HUES64 (cell line): Measurements from ENCODE around the gene LPP.

Experiments
- H3K27ac ChIP-seq: 2 replicates; pipeline ENCODE4 v1.7.0; 2013; ENCODE audit warnings: low read depth, low read length, inconsistent platforms
- H3K27me3 ChIP-seq: 2 replicates; pipeline ENCODE4 v1.6.1; 2013; ENCODE audit warnings: mild to moderate bottlenecking, low read length; ENCODE audit not compliant: insufficient read depth
- H3K36me3 ChIP-seq: 2 replicates; pipeline ENCODE4 v1.6.1; 2013; ENCODE audit warnings: mild to moderate bottlenecking, low read length; ENCODE audit not compliant: insufficient read depth
- H3K4me1 ChIP-seq: 2 replicates; pipeline ENCODE4 v1.6.1; 2013; ENCODE audit warnings: mild to moderate bottlenecking, low read length, moderate library complexity; ENCODE audit not compliant: insufficient read depth
- H3K4me3 ChIP-seq: 2 replicates; pipeline ENCODE4 v1.5.1; 2013; ENCODE audit warnings: mild to moderate bottlenecking, low read length, moderate library complexity
- H3K9ac ChIP-seq: 2 replicates; pipeline ENCODE4 v1.6.1; 2013; ENCODE audit warnings: mild to moderate bottlenecking, low read depth, low read length
- H3K9me3 ChIP-seq: 2 replicates; pipeline ENCODE4 v1.6.1; 2013; ENCODE audit warnings: low read depth, low read length; ENCODE audit not compliant: insufficient read depth
- WGBS: fragments of 150-250, 120-280 bp; methylation state at CpG from one replicate; pipeline ENCODE4 v1.1.7; 2013; ENCODE audit warnings: missing lambda C conversion rate; 5-methylcytosine and 5-hydroxymethylcytosine counted together

Gene LPP

DNA sequence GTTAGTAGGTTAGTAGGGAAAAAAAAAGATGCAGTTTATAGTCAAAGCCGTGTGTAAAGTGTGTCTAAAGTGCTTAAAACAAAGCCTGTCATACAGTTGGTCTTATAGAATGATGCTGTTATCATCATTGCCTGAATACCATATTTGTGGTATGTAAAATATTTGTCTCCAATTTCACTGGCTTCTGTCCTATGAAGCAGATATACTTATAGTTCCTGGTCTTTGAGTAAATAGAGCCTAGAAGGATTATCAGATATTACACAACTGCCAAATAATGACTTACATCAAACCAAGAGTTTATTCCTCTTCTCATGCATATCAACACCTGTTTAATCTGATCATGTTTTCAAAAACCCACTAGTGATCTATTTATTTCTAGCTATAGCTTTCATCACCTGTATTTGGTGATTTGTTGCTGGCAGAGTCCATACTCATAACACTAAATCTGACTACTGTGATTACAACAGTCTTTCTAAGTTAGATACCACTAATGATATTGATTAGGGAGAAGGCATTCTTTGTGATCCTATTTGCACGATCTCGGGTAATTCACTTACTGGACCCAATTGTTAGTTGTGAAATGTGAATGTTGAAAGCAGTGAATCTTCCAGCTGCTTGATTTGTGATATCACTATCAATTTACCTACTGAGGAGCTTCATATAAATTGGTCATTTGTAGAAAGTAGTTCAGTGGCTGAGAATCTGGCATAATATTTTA lies 413.7 kb downstream of the LPP start:
- whole genome bisulfite sequencing: 95% methylated on average over 3 of the region's 3 CpGs
- Histone ChIP-seq H3K9me3 (no peaks in the 10 kb centered on the region), H3K36me3 (no peaks in the 10 kb centered on the region), H3K4me1 (no peaks in the 10 kb centered on the region), H3K27me3 (no peaks in the 10 kb centered on the region), H3K4me3 (no peak overlapping the region), H3K9ac (no peak overlapping the region), H3K27ac (no peak overlapping the region)

DNA sequence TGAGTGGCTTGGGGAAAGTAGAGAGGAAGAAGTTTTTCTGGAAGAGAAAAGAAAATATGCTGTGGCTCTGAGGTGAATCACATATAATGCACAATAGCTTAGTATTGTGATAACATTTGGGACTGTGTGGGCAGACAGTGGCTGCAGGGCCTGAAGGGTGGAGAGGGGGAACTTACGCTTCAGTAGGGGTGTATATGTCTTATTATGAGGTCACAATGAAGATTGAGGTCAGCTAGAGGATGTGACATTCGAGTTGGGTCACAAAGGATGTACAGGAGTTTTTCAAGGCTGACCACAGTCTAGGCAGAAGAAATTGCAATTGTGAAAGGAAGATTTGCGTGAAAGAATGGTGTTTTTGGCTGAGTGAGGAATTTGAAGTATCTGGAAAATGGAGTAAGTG lies 414.8 kb downstream of the LPP start:
- Histone ChIP-seq H3K4me1 (peaks cover 7% of the 10 kb centered on the region; the same call in 1 of the 2 replicates), H3K36me3 (no peaks in the 10 kb centered on the region), H3K9ac (no peak overlapping the region), H3K27me3 (no peaks in the 10 kb centered on the region), H3K27ac (no peak overlapping the region), H3K9me3 (no peaks in the 10 kb centered on the region), H3K4me3 (no peak overlapping the region)
- 92% methylated on average over 3 of the region's 3 CpGs for WGBS

GRCh38 chr3:188571531-188572095 lies 417.7 kb downstream of the LPP start:
- H3K4me3 ChIP-seq: no peak overlapping the region
- H3K36me3 ChIP-seq: no peaks in the 10 kb centered on the region
- WGBS: 96% methylated on average over 7 of the region's 7 CpGs
- H3K4me1 ChIP-seq: peaks cover 11% of the 10 kb centered on the region
- H3K9ac ChIP-seq: no peak overlapping the region
- H3K27me3 ChIP-seq: no peaks in the 10 kb centered on the region
- no peaks in the 10 kb centered on the region for H3K9me3 ChIP-seq
- H3K27ac ChIP-seq: no peak overlapping the region

GRCh38 chr3:188573291-188573940 lies 419.5 kb downstream of the LPP start:
- no peak overlapping the region for H3K27ac ChIP-seq
- no peak overlapping the region for H3K4me3 ChIP-seq
- peaks cover 11% of the 10 kb centered on the region for H3K4me1 ChIP-seq
- no peaks in the 10 kb centered on the region for H3K36me3 ChIP-seq
- no peak overlapping the region for H3K9ac ChIP-seq
- WGBS: 76% methylated on average over 8 of the region's 8 CpGs
- no peaks in the 10 kb centered on the region for H3K9me3 ChIP-seq
- H3K27me3 ChIP-seq: no peaks in the 10 kb centered on the region

DNA sequence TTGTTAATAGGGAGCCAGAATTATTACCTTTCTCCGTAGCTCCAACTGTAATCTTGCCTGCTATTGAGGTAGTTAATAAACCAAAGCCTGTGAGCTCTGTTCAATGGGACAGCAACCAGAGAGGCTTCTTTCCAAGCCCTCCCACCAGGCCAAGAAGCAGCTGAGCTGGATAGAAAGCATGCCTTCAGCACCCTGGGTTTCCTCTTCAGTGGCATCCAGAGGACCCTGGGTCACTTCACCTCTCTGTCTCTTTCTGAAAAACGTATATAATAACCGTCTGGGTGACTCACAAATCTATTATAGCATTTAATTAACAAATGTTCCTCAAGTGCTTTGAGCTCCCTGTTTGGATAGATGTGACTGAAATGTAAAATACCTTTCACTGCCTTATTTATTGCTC lies 420.0 kb downstream of the LPP start:
- Histone ChIP-seq H3K27ac (no peak overlapping the region), H3K9me3 (no peaks in the 10 kb centered on the region), H3K27me3 (no peaks in the 10 kb centered on the region), H3K9ac (no peak overlapping the region), H3K4me1 (peaks cover 11% of the 10 kb centered on the region), H3K4me3 (no peak overlapping the region), H3K36me3 (no peaks in the 10 kb centered on the region)
- 82% methylated on average over 3 of the region's 3 CpGs for WGBS

DNA sequence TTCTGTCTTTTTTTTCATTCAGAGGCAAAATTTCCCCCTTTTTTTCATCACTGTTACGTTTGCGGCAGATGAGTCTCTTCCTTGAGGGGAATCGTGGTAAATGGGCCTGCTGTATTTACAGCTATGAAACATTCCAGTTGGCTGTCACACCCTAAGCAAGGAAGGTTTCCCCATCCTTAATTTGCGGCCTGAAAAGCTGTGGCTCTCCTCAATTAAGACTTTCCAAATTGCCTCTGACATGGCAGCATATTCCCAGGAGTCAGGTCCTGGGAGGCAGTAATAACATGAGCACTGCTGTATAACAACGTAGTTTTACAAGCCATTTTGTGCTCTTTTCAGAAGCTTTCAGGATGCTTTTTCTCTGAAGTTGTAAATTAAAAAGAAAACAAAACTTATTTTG lies 420.9 kb downstream of the LPP start:
- H3K36me3 ChIP-seq: no peaks in the 10 kb centered on the region
- no peak overlapping the region for H3K4me3 ChIP-seq
- no peaks in the 10 kb centered on the region for H3K9me3 ChIP-seq
- no peaks in the 10 kb centered on the region for H3K27me3 ChIP-seq
- no peak overlapping the region for H3K27ac ChIP-seq
- WGBS: 87% methylated on average over 5 of the region's 5 CpGs
- no peak overlapping the region for H3K9ac ChIP-seq
- H3K4me1 ChIP-seq: peaks cover 11% of the 10 kb centered on the region

DNA sequence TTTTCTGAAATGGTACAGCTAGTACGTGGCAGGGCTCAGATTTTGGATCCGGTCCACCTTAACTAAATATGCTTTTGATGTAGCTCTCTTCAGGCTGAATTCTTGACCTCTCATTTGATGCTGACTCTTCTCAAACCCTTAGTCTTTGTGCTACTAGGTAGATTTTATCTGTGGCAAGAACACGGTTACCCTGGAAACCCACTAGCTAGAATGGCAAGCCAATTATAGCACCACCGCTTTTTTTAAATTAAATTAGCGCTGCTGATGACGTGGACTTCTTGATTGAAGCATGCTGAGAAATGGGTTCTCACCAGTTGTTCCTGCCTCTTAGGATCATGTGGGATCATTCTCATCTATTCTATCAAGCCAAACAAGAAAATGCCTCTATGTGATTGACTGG lies 421.5 kb downstream of the LPP start:
- H3K4me3 ChIP-seq: no peak overlapping the region
- H3K9me3 ChIP-seq: no peaks in the 10 kb centered on the region
- no peaks in the 10 kb centered on the region for H3K27me3 ChIP-seq
- whole genome bisulfite sequencing: 85% methylated on average over 6 of the region's 6 CpGs
- no peak overlapping the region for H3K9ac ChIP-seq
- H3K4me1 ChIP-seq: peaks cover 11% of the 10 kb centered on the region
- H3K27ac ChIP-seq: no peak overlapping the region
- no peaks in the 10 kb centered on the region for H3K36me3 ChIP-seq

DNA sequence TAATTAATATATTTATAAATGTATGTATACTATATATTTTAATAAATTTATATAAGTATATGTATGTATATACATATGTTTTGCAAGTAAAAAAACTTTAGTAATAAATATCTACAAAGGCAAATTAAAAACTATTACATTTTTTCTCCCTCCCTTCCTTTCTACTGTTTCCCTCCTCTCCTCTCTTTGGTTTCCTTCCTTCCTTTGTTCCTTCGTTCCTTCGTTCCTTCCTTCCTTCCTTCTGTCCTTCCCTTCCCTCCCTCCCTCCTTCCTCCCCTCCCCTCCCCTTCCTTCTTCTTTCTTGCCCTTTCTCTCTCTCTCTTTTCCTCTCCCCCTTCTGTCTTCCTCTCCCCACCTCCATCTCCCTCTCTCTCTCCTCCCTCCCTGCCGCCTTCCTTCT lies 423.6 kb downstream of the LPP start:
- Histone ChIP-seq H3K9ac (no peak overlapping the region), H3K27ac (no peak overlapping the region), H3K36me3 (no peaks in the 10 kb centered on the region), H3K9me3 (no peaks in the 10 kb centered on the region), H3K4me3 (no peak overlapping the region), H3K27me3 (no peaks in the 10 kb centered on the region), H3K4me1 (peaks cover 11% of the 10 kb centered on the region)
- WGBS: 88% methylated on average over 1 of the region's 3 CpGs

DNA sequence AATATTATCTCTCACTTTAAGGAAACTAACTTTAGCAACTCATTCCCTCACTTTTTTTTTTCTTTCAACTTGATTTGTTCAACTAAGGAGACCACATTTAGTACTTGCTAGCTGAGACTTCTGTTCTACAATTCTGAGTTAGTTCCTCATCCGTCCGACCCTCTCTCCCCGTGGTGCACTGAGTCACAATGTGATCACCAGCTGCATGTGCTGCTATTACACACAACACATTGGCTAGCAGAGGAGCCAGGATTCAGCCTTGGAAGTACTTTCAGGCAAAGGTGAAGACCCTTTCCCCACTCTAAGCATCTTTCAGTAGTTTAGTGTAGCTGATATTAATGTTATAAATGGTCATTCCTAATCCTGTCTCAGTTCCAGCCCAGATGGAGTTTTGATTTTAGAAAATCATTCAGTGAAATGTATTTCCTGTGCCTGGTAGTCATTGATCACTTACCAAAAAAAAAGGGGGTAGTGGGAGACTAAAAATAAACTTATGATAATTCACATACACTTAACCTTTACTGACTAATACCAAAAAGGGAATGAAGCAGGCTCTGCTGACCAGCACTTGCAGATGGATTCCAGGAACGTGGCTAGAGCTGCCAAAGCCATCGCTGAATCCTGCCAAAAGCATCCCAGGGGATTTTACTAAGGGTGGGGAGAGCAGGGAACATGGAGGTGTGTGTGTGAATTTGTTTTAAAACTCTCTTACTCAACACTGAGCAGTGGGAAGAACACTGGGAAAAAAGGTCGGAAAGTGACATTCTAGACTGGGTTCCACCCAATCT lies 424.8 kb downstream of the LPP start:
- WGBS: 91% methylated on average over 6 of the region's 6 CpGs
- H3K36me3 ChIP-seq: no peaks in the 10 kb centered on the region

DNA sequence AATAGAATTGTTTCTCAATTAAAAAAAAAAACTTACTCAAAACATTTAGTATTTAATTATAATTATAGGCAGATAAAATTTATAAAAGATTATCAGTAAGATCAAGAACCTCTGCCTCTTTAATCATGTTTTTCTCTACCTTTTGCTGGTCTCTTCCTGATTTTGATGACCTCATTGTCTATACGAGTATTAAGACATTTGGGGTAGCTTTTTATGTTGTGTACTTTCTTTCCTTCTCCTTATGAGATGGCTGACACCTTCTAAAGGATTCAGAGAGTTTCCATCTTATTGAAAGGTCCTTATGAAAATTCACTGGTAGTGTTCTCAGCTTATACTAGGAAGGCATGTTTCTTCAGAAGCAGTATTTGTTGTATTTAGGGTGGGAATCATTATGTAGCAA lies 426.3 kb downstream of the LPP start:
- Histone ChIP-seq H3K27ac (no peak overlapping the region), H3K36me3 (no peaks in the 10 kb centered on the region), H3K27me3 (no peaks in the 10 kb centered on the region), H3K4me3 (no peak overlapping the region), H3K9me3 (no peaks in the 10 kb centered on the region), H3K4me1 (peaks cover 20% of the 10 kb centered on the region), H3K9ac (no peak overlapping the region)
- WGBS: no CpG with 5 or more reads among the region's 1 CpG

More for the DNA sequence above, 424.8 kb downstream of the LPP start:
- no peaks in the 10 kb centered on the region for H3K27me3 ChIP-seq
- no peaks in the 10 kb centered on the region for H3K9me3 ChIP-seq
- H3K9ac ChIP-seq: no peak overlapping the region
- H3K4me3 ChIP-seq: no peak overlapping the region
- peaks cover 10% of the 10 kb centered on the region for H3K4me1 ChIP-seq
- no peak overlapping the region for H3K27ac ChIP-seq

- H3K27me3 ChIP-seq: no peaks in the 10 kb centered on the region
- H3K27ac ChIP-seq: no peak overlapping the region
- H3K4me1 ChIP-seq: peaks cover 20% of the 10 kb centered on the region
- H3K9ac ChIP-seq: no peak overlapping the region
- no peak overlapping the region for H3K4me3 ChIP-seq
- H3K36me3 ChIP-seq: no peaks in the 10 kb centered on the region
- 97% methylated on average over 1 of the region's 1 CpG for WGBS
- no peaks in the 10 kb centered on the region for H3K9me3 ChIP-seq
Measured at GRCh38 chr3:188580659-188581058, 426.7 kb downstream of the LPP start.
